ENCODE results near the gene TSHZ2. TPM values are rescaled to one million over a fixed set of nuclear protein-coding genes. Genes with fewer than 3 reads are reported as not detected.

TSHZ2 gene
- total and polyA plus RNA-seq, 2 of the 4 experiments (the other 2 are of a cell fraction) = under 0.01 to 0.02 TPM

DNA sequence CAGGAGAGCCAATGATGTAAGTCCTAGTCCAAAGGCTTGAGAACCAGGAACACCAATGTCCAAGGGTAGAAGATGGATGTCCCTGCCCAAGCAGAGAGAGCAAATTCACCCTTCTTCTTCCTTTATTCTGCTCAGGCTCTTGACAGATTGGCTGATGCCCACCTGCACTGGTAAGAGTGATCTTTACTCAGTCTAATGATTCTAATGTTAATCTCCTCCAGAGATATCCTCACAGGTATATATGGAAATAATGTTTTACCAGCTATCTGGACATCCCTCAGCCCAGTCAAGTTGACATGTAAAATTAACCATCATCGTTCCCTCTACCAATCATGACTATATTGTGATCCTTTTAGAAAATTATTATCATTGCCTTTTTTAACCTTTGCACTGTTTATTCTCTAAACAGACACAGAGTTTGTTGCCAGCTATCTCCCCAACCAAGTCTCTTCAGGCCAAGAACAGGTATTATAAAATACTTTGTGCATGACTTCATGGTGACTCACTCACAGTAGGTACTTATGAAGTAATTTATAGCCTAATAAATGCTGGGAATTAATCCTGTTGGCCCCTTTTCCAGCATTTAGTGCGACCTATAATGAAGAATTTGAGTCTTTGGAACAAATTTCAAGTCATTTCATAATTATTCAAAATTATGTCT, 26.2 kb upstream of the TSHZ2 start:
- no peak overlapping the region for H3K4me3 ChIP-seq (ENCODE audit: insufficient read depth, low read depth, low read length)
- no peak overlapping the region for H3K27ac ChIP-seq (ENCODE audit: insufficient read depth, low read length)
- H4K20me1 ChIP-seq (ENCODE audit: insufficient read depth, low read length) = no peaks in the 10 kb centered on the region
- no peak overlapping the region for H2BK5ac ChIP-seq (ENCODE audit: low read depth, low read length, poor library complexity, severe bottlenecking)
- H2AFZ ChIP-seq (replicated peaks; ENCODE audit: low read length, poor library complexity) = no peak overlapping the region
- H4K8ac ChIP-seq (ENCODE audit: low read depth in 2 of 2, low read length in 2 of 2) = no peak overlapping the region
- no peak overlapping the region for H3K18ac ChIP-seq (ENCODE audit: low read depth, low read length)
- H3K4ac ChIP-seq (ENCODE audit: low read depth, low read length) = no peak overlapping the region
- H3K9ac ChIP-seq (ENCODE audit: low read depth, low read length) = no peak overlapping the region
- ChIA-PET CTCF (no interaction called here), POLR2A (ENCODE audit: unreplicated experiment) (no interaction called here)
- intact Hi-C loops (cut with micrococcal nuclease) (no loop called here), dilution Hi-C loops (cut with HindIII; ENCODE audit: low sequenced_read_pairs, unreplicated experiment) (no loop called here), in situ Hi-C loops (cut with MboI; ENCODE audit: low sequenced_read_pairs) (no loop called here)
- no peaks in the 10 kb centered on the region for H3K9me1 ChIP-seq (ENCODE audit: insufficient read depth, low read length)
- no peak overlapping the region for H3K4me2 ChIP-seq (ENCODE audit: low read depth, low read length)
- no peaks in the 10 kb centered on the region for H3K36me3 ChIP-seq (ENCODE audit: control insufficient read depth, insufficient read depth, low read length)
- DNase-seq (no peak), ATAC-seq (ENCODE audit: low read depth) (no peak)
- H2BK15ac ChIP-seq (ENCODE audit: low read depth, low read length) = no peak overlapping the region
- no CpG with 5 or more reads among the region's 2 CpGs for WGBS, 2 experiments (ENCODE audit: extremely low coverage in 2 of 2, insufficient read length in 1 of 2)
- no peak overlapping the region for H3K56ac ChIP-seq (ENCODE audit: extremely low read depth, insufficient read depth, low read length)
- H3K79me1 ChIP-seq (ENCODE audit: low read depth in 1 of 2, low read length in 2 of 2) = no peaks in the 10 kb centered on the region
- H4K5ac ChIP-seq (ENCODE audit: low read depth, low read length) = no peak overlapping the region
- H3K27me3 ChIP-seq (ENCODE audit: control insufficient read depth, insufficient read depth, low read length) = no peaks in the 10 kb centered on the region
- no peak overlapping the region for H2BK120ac ChIP-seq (ENCODE audit: low read depth, low read length)
- no peak overlapping the region for H2BK20ac ChIP-seq (ENCODE audit: low read depth, low read length)
- H3K23ac ChIP-seq (ENCODE audit: low read depth, low read length) = no peak overlapping the region
- no peak overlapping the region for H2AK5ac ChIP-seq (ENCODE audit: low read depth, low read length)
- no peaks in the 10 kb centered on the region for H3K4me1 ChIP-seq (ENCODE audit: control insufficient read depth, insufficient read depth, low read length)
- no peak overlapping the region for H3K14ac ChIP-seq (replicated peaks; ENCODE audit: low read depth, low read length)
- H4K91ac ChIP-seq (ENCODE audit: insufficient read depth, low read depth, low read length) = no peak overlapping the region
- H2AK9ac ChIP-seq (replicated peaks; ENCODE audit: low read depth, low read length, poor library complexity) = no peak overlapping the region
- BruUV-seq (replicated peaks) = no TSS peak
- TF ChIP-seq CHD1 (IDR thresholded peaks at IDR 0.05; ENCODE audit: low read depth, low read length) (no peak), SMC3 (IDR thresholded peaks at IDR 0.05; ENCODE audit: low read depth, low read length) (no peak), RFX5 (IDR thresholded peaks at IDR 0.05; ENCODE audit: low read depth, low read length) (no peak), BHLHE40 (IDR thresholded peaks at IDR 0.05; ENCODE audit: low read depth, low read length) (no peak), POLR2A (IDR thresholded peaks at IDR 0.05; ENCODE audit: low read depth, low read length) (no peak), NFE2L2 (IDR thresholded peaks at IDR 0.05; ENCODE audit: low read depth, low read length) (no peak), FOS (IDR thresholded peaks at IDR 0.05; ENCODE audit: low read depth, low read length) (no peak)
- TF ChIP-seq, protein P1, sequence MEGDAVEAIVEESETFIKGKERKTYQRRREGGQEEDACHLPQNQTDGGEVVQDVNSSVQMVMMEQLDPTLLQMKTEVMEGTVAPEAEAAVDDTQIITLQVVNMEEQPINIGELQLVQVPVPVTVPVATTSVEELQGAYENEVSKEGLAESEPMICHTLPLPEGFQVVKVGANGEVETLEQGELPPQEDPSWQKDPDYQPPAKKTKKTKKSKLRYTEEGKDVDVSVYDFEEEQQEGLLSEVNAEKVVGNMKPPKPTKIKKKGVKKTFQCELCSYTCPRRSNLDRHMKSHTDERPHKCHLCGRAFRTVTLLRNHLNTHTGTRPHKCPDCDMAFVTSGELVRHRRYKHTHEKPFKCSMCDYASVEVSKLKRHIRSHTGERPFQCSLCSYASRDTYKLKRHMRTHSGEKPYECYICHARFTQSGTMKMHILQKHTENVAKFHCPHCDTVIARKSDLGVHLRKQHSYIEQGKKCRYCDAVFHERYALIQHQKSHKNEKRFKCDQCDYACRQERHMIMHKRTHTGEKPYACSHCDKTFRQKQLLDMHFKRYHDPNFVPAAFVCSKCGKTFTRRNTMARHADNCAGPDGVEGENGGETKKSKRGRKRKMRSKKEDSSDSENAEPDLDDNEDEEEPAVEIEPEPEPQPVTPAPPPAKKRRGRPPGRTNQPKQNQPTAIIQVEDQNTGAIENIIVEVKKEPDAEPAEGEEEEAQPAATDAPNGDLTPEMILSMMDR (conservative IDR thresholded peaks at IDR 0.05; ENCODE audit: low read depth, low read length) = no peak
- 0 out of 2 replicates have a peak, but pooled peaks cover 2% of the 10 kb centered on the region for H3K9me3 ChIP-seq (ENCODE audit: control insufficient read depth, insufficient read depth, low read length)

Measured in IMR-90 (cell line).